Measurements from ENCODE around the gene P2RY12.
A peak's percentile ranks its signal among the peaks of the same experiment; 100 is the strongest.

The P2RY12 gene

GRCh38 chr3:151428386-151428785, 43.8 kb upstream of the P2RY12 start:
- H2BK12ac ChIP-seq (ENCODE audit: low read length in 2 of 2), result no peak overlapping the region
- no peak overlapping the region for H4K8ac ChIP-seq (ENCODE audit: low read length)
- H3K4me1 ChIP-seq (ENCODE audit: control insufficient read depth, insufficient read depth, low read depth, low read length), result peaks cover 6% of the 10 kb centered on the region
- no peak overlapping the region for H3K4me3 ChIP-seq (ENCODE audit: insufficient read depth in 1 of 2, low read depth in 1 of 2, low read length in 2 of 2)
- no peak overlapping the region for H3K4ac ChIP-seq (ENCODE audit: low read depth in 1 of 2, low read length in 2 of 2)
- no peak overlapping the region for H2AK5ac ChIP-seq (ENCODE audit: low read length, severe bottlenecking)
- H3K27me3 ChIP-seq (ENCODE audit: control insufficient read depth in 1 of 2, insufficient read depth in 1 of 2, low read length in 2 of 2), result no peaks in the 10 kb centered on the region
- H3K23ac ChIP-seq (ENCODE audit: low read length in 2 of 2), result no peak overlapping the region
- no peak overlapping the region for H3K4me2 ChIP-seq (ENCODE audit: low read length, poor library complexity, severe bottlenecking)
- H3K79me1 ChIP-seq (replicated peaks; ENCODE audit: low read length, poor library complexity, severe bottlenecking), result no peaks in the 10 kb centered on the region
- H3K9ac ChIP-seq (ENCODE audit: low read length), result no peak overlapping the region
- no peaks in the 10 kb centered on the region for H3K9me3 ChIP-seq (ENCODE audit: control insufficient read depth, low read length)
- 100% methylated on average over 1 of the region's 2 CpGs for WGBS
- no peak overlapping the region for H4K91ac ChIP-seq (ENCODE audit: low read length)
- H3K18ac ChIP-seq (ENCODE audit: low read depth in 1 of 2, low read length in 2 of 2), result no peak overlapping the region
- H2AFZ ChIP-seq (ENCODE audit: low read depth, low read length), result no peak overlapping the region
- no peak overlapping the region for H2BK15ac ChIP-seq (ENCODE audit: low read depth, poor library complexity, severe bottlenecking)
- H3K14ac ChIP-seq (ENCODE audit: low read length in 2 of 2), result no peak overlapping the region
- H2BK120ac ChIP-seq (ENCODE audit: low read depth, low read length), result no peak overlapping the region
- no peaks in the 10 kb centered on the region for H3K36me3 ChIP-seq (ENCODE audit: control insufficient read depth in 1 of 2, insufficient read depth in 2 of 2, low read depth in 1 of 2, low read length in 2 of 2)
- H2BK5ac ChIP-seq (ENCODE audit: low read depth, low read length, poor library complexity, severe bottlenecking), result no peak overlapping the region
- H3K27ac ChIP-seq (ENCODE audit: low read length, poor library complexity, severe bottlenecking), result no peak overlapping the region
- no peak for DNase-seq

DNA sequence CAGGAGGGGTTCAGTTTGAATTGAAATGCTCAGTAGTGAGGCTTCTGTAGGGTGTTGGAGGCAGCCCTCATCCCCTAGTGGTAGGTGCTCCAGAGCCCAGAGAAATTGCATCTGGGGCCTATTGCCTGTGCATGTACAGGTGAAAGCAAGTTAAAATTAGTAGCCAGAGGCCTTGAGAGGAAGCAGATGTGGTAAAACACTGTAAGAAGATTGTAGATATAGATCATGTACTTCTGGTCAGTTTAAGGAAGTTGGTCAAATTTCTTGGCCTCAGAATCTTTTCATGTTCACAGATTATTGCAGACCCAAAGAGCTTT, 41.7 kb upstream of the P2RY12 start:
- Histone ChIP-seq H3K14ac (ENCODE audit: low read length in 2 of 2) (no peak overlapping the region), H3K4me1 (ENCODE audit: control insufficient read depth, insufficient read depth, low read depth, low read length) (peaks cover 4% of the 10 kb centered on the region), H3K27ac (ENCODE audit: low read length, poor library complexity, severe bottlenecking) (no peak overlapping the region), H3K4me3 (ENCODE audit: insufficient read depth in 1 of 2, low read depth in 1 of 2, low read length in 2 of 2) (no peak overlapping the region), H2BK12ac (ENCODE audit: low read length in 2 of 2) (no peak overlapping the region), H3K4me2 (ENCODE audit: low read length, poor library complexity, severe bottlenecking) (no peak overlapping the region), H4K91ac (ENCODE audit: low read length) (no peak overlapping the region), H3K36me3 (ENCODE audit: control insufficient read depth in 1 of 2, insufficient read depth in 2 of 2, low read depth in 1 of 2, low read length in 2 of 2) (no peaks in the 10 kb centered on the region), H3K4ac (ENCODE audit: low read depth in 1 of 2, low read length in 2 of 2) (no peak overlapping the region), H3K23ac (ENCODE audit: low read length in 2 of 2) (no peak overlapping the region), H2BK120ac (ENCODE audit: low read depth, low read length) (no peak overlapping the region), H3K79me1 (replicated peaks; ENCODE audit: low read length, poor library complexity, severe bottlenecking) (no peaks in the 10 kb centered on the region), H2AK5ac (ENCODE audit: low read length, severe bottlenecking) (peak overlapping the region; percentile 9), H4K8ac (ENCODE audit: low read length) (no peak overlapping the region), H2AFZ (ENCODE audit: low read depth, low read length) (no peak overlapping the region), H2BK5ac (ENCODE audit: low read depth, low read length, poor library complexity, severe bottlenecking) (no peak overlapping the region), H3K18ac (ENCODE audit: low read depth in 1 of 2, low read length in 2 of 2) (peak overlapping the region; percentile 44 to 90), H3K9me3 (ENCODE audit: control insufficient read depth, low read length) (no peaks in the 10 kb centered on the region), H3K9ac (ENCODE audit: low read length) (no peak overlapping the region), H2BK15ac (ENCODE audit: low read depth, poor library complexity, severe bottlenecking) (no peak overlapping the region), H3K27me3 (ENCODE audit: control insufficient read depth in 1 of 2, insufficient read depth in 1 of 2, low read length in 2 of 2) (no peaks in the 10 kb centered on the region)
- DNase-seq, result no peak

DNA sequence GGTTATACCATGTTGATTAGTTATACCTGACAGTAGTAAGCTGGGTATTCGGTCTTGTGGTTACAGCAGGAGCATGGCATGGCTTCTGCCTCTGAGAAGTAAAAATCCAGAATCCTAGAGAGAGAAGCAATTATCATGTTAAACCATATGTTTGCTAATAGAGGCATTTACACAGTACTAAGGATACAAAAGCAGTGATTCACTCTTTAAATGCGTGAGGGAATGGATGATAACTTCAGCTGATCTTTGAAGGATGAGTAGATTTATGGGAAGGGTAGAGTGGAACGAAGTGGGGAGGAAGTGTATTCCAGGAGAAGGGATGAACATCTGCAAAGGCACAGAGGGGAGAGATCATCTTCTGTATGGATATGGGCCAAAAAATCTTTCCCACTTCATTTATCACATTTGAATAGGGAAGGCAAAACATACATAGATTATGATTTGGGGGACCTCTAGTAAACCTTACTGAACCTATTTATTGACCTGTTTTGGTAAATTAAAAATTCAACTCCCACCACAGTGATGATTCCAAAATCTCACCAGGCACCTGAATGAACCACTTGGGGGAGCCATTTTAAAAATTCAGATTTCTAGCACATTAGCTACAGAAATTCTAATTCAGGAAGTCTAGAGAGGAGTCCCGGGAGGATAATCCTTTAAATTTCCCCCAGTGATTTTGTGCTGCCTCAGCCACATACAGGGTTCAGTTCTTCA, 41.2 kb upstream of the P2RY12 start:
- H3K27ac ChIP-seq (ENCODE audit: low read length, poor library complexity, severe bottlenecking), result no peak overlapping the region
- H4K91ac ChIP-seq (ENCODE audit: low read length), result no peak overlapping the region
- H3K9ac ChIP-seq (ENCODE audit: low read length), result no peak overlapping the region
- no peak overlapping the region for H2BK5ac ChIP-seq (ENCODE audit: low read depth, low read length, poor library complexity, severe bottlenecking)
- H4K8ac ChIP-seq (ENCODE audit: low read length), result no peak overlapping the region
- no peak overlapping the region for H3K4me3 ChIP-seq (ENCODE audit: insufficient read depth in 1 of 2, low read depth in 1 of 2, low read length in 2 of 2)
- H3K79me1 ChIP-seq (replicated peaks; ENCODE audit: low read length, poor library complexity, severe bottlenecking), result no peaks in the 10 kb centered on the region
- peak; percentile 64 for DNase-seq
- H2AK5ac ChIP-seq (ENCODE audit: low read length, severe bottlenecking), result peak overlapping the region; percentile 9
- H3K18ac ChIP-seq (ENCODE audit: low read depth in 1 of 2, low read length in 2 of 2), result peak overlapping the region; percentile 44 to 90
- no peaks in the 10 kb centered on the region for H3K36me3 ChIP-seq (ENCODE audit: control insufficient read depth in 1 of 2, insufficient read depth in 2 of 2, low read depth in 1 of 2, low read length in 2 of 2)
- H3K4me1 ChIP-seq (ENCODE audit: control insufficient read depth, insufficient read depth, low read depth, low read length), result peaks cover 4% of the 10 kb centered on the region
- no peak overlapping the region for H2BK120ac ChIP-seq (ENCODE audit: low read depth, low read length)
- H3K4me2 ChIP-seq (ENCODE audit: low read length, poor library complexity, severe bottlenecking), result no peak overlapping the region
- H3K27me3 ChIP-seq (ENCODE audit: control insufficient read depth in 1 of 2, insufficient read depth in 1 of 2, low read length in 2 of 2), result no peaks in the 10 kb centered on the region
- no peak overlapping the region for H2AFZ ChIP-seq (ENCODE audit: low read depth, low read length)
- WGBS, result 22% methylated on average over 4 of the region's 4 CpGs
- H2BK12ac ChIP-seq (ENCODE audit: low read length in 2 of 2), result no peak overlapping the region
- H3K9me3 ChIP-seq (ENCODE audit: control insufficient read depth, low read length), result no peaks in the 10 kb centered on the region
- H3K23ac ChIP-seq (ENCODE audit: low read length in 2 of 2), result no peak overlapping the region
- no peak overlapping the region for H2BK15ac ChIP-seq (ENCODE audit: low read depth, poor library complexity, severe bottlenecking)
- no peak overlapping the region for H3K14ac ChIP-seq (ENCODE audit: low read length in 2 of 2)
- no peak overlapping the region for H3K4ac ChIP-seq (ENCODE audit: low read depth in 1 of 2, low read length in 2 of 2)

- no peak overlapping the region for H2BK5ac ChIP-seq (ENCODE audit: low read depth, low read length, poor library complexity, severe bottlenecking)
- H3K4me3 ChIP-seq (ENCODE audit: insufficient read depth in 1 of 2, low read depth in 1 of 2, low read length in 2 of 2), result no peak overlapping the region
- no peak overlapping the region for H3K4me2 ChIP-seq (ENCODE audit: low read length, poor library complexity, severe bottlenecking)
- H2BK12ac ChIP-seq (ENCODE audit: low read length in 2 of 2), result no peak overlapping the region
- H3K14ac ChIP-seq (ENCODE audit: low read length in 2 of 2), result no peak overlapping the region
- H3K27ac ChIP-seq (ENCODE audit: low read length, poor library complexity, severe bottlenecking), result no peak overlapping the region
- H3K27me3 ChIP-seq (ENCODE audit: control insufficient read depth in 1 of 2, insufficient read depth in 1 of 2, low read length in 2 of 2), result no peaks in the 10 kb centered on the region
- H3K4me1 ChIP-seq (ENCODE audit: control insufficient read depth, insufficient read depth, low read depth, low read length), result peaks cover 4% of the 10 kb centered on the region
- DNase-seq, result no peak
- no peaks in the 10 kb centered on the region for H3K9me3 ChIP-seq (ENCODE audit: control insufficient read depth, low read length)
- no peaks in the 10 kb centered on the region for H3K36me3 ChIP-seq (ENCODE audit: control insufficient read depth in 1 of 2, insufficient read depth in 2 of 2, low read depth in 1 of 2, low read length in 2 of 2)
- no peak overlapping the region for H3K9ac ChIP-seq (ENCODE audit: low read length)
- no peak overlapping the region for H2BK15ac ChIP-seq (ENCODE audit: low read depth, poor library complexity, severe bottlenecking)
- H4K8ac ChIP-seq (ENCODE audit: low read length), result no peak overlapping the region
- no peak overlapping the region for H4K91ac ChIP-seq (ENCODE audit: low read length)
- no peaks in the 10 kb centered on the region for H3K79me1 ChIP-seq (replicated peaks; ENCODE audit: low read length, poor library complexity, severe bottlenecking)
- no peak overlapping the region for H2AK5ac ChIP-seq (ENCODE audit: low read length, severe bottlenecking)
- H2BK120ac ChIP-seq (ENCODE audit: low read depth, low read length), result no peak overlapping the region
- no peak overlapping the region for H3K23ac ChIP-seq (ENCODE audit: low read length in 2 of 2)
- no peak overlapping the region for H2AFZ ChIP-seq (ENCODE audit: low read depth, low read length)
- H3K4ac ChIP-seq (ENCODE audit: low read depth in 1 of 2, low read length in 2 of 2), result no peak overlapping the region
- 100% methylated on average over 4 of the region's 5 CpGs for WGBS
- H3K18ac ChIP-seq (ENCODE audit: low read depth in 1 of 2, low read length in 2 of 2), result no peak overlapping the region
Measured at GRCh38 chr3:151423091-151423490, 38.5 kb upstream of the P2RY12 start.
